UCSD-AML1 (cell line): Measurements from ENCODE around the gene TXNRD1.

Experiments used
- DNase-seq: peaks from one replicate; lab custom pipeline; 2025; ENCODE audit not compliant: unreplicated experiment; lab: John Stamatoyannopoulos, UW

Gene TXNRD1

GRCh38 chr12:104279164-104279563 is 63.6 kb downstream of the TXNRD1 start:
- DNase-seq, result no peak

GRCh38 chr12:104280111-104280510 is 64.5 kb downstream of the TXNRD1 start:
- no peak for DNase-seq

DNA sequence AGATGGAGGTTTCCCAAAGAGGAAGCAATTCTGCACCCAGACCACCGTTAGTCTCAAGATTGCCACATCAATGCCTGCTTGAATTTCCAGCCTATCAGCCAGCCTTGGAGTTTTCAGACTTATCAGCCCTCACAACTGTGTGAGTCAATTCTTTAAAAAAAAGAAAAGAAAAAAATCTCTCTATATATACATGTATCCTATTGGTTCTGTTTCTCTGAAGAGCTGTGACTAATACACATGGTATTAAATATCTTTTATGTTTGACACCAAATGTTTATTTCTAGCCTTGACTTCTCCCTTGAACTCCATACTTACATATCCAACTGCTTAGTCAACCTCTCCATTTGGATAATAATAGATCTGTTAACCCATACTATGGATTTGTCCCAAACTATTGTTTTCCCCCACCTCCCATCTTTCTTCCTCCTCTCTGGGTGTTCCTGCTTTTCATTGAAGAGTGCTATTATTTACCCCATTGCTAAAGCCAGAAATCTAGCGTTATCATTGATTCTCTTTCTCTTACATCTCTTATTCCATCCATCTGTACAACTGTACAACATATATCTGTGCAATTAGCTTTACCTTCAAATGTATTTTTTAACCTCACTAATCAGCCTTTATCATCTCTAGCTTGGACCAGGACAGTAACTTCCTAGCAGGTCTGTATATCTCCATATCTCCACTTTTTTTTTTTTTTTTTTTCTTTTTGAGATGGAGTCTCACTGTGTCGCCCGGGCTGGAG is 65.3 kb downstream of the TXNRD1 start:
- DNase-seq, result no peak

DNA sequence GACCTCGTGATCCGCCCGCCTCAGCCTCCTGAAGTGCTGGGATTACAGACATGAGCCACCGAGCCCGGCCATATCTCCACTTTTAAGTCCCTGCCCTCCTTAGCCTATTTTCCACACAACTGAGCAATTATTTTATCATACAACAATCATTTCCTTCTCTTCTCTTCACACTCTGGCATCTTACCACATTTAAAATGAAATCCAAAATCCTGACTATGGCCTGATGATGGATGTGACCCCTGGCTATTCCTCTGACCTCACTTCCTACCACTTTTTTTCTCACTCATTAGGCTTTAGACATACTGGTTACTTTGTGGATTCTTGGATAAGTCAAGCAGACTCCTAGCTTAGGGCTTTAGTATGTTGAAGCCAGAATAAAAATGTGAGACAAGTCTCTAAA is 66.1 kb downstream of the TXNRD1 start:
- DNase-seq, result no peak

GRCh38 chr12:104282109-104282508 is 66.5 kb downstream of the TXNRD1 start:
- DNase-seq, result no peak

- no peak for DNase-seq
Observed at GRCh38 chr12:104285740-104286515, 70.3 kb downstream of the TXNRD1 start.

DNA sequence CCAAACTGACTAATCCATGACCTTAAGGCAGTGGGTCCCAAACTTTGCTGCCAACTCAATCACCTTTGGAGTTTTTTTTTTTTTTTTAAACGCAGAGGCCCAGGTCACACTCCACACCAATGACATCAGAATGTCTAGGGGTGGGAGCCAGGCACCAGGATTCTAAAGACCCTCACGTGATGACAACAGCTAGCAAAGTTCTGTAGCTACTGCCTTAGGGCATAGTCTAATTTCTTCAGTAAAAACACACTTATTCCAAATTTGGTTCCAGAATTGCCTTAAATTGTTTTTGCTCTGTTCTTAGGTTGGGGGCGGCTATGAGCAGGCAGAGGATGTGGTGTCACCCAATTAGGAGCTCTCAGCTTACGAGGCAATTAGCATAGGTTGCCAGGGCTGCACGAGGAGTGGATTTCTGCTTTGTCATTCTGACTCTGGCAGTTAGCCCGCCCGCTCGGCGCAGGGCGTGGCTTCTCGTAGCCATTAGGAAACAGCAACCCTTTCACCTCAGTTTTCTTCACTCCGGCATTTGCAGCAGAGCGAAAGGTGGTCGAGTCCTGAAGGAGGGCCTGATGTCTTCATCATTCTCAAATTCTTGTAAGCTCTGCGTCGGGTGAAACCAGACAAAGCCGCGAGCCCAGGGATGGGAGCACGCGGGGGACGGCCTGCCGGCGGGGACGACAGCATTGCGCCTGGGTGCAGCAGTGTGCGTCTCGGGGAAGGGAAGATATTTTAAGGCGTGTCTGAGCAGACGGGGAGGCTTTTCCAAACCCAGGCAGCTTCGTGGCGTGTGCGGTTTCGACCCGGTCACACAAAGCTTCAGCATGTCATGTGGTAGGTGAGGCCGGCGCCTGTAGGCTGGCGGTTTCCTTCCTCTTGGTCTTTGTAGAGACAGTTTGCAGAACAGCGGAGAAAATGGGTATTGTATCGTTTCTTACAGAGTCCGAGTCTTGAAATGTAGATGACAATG is 71.2 kb downstream of the TXNRD1 start:
- peak; percentile 93 for DNase-seq

DNA sequence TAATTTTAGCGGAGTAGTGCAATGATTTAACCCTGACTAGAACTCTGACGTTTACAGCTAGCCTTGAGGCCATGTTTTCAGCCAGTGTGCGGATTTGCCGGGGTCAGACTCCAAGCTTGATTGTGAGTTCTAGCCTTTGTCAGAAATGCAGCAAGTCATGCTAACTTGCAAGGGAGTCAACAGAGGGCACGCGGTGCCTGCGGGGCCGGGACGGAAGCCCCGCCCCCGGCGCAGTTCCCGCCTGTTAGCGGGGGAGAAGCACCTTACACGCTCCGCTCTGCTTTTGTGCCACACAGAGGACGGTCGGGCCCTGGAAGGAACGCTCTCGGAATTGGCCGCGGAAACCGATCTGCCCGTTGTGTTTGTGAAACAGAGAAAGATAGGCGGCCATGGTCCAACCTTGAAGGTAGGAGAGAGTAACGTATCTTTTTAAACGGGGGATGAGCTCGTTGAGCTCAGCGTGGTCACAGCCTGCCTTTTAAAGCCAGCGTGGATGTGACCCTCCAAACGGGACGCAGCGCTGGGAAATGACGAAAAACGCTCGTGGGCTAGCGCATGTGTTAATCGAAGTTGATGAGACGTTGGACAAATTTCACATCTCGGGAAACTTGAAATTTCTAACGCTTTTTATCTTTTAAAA is 73.2 kb downstream of the TXNRD1 start:
- peak; percentile 90 for DNase-seq

- DNase-seq, result no peak
Observed at GRCh38 chr12:104290320-104290719, 74.7 kb downstream of the TXNRD1 start.

DNA sequence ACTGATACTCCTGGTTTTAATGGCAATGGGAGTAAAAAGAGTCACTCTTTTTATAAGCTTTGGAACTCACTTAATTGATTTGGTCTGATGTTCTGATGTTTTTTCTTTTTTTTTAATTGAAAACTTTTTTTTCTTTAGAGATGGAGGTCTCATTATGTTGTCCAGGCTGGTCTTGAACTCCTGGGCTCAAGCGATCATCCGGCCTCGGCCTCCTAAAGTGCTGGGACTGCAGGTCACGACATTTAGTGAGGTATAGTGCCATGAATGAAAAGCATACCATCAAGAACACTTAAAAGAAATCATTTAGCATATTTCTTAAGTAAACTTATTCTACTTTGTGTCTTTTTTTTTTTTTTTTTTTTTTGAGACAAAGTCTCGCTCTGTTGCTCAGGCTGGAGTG is 75.3 kb downstream of the TXNRD1 start:
- no peak for DNase-seq

DNA sequence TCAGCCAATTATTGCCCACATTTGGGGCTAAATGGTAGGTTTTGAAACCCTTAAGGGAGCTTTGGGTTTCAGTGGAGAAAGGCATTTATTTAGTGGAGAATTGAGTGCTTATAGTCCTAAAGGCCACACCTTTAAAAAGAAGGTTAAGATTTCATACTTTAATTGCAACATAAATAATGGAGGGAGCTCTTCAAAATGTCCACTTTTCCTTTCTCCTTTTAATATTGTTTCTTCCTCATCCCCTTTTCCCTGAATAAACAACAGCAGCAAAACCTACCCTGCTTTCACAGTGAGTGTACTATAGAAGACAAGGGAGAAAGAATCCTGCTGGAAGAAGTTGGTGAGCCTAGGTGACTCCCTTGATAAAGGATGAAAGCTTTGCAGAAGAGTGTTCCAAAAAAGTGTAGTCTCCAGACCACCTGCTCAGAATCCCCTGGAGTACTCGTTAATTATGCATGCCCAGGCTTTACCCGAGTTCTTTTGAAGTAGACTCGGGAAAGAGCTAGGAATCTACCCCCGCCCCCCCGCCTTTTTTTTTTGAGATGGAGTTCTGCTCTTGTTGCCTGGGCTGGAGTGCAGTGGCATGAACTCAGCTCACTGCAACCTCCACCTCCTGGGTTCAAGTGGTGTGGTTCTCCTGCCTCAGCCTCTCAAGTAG is 76.4 kb downstream of the TXNRD1 start:
- no peak for DNase-seq

DNA sequence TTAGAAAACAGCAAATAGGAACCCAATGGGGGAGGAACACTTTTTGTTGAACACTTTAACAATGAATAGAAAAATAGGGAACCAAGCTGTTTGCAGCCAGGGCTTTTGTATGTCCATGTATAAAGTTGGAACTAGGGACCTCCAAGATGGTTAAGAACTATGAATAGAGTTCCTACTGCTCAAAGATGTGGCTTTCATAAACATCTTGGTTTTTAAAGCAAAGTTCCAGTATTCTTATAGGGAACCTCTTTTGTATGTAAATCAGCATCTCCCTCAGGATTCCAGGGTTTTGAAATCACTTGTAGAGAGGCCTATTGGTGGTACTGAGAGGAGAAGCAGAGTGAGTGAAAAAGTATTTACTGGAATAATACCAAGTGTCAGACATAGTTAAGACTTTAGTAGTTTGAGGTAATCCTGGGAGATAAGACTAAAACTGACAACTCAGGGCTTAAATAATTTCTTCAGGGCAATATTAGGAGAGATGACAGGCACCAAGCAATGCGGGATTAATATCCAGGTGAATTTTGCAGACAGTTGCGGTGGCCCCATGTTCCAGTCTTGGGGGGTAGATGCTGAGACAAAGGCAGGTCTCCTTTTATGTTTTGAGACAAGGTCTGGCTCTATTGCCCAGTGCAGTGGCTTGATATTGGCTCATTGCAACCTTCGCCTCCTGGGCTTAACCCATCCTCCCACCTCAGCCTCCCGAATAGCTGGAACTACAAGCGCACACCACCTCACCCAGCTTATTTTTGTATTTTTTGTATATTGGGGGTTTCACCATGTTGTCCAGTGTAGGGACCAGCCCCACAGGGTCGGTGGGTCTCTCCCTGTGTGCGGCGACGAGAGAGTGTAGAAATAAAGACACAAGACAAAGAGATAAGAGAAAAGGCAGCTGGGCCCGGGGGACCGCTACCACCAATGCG is 77.6 kb downstream of the TXNRD1 start:
- no peak for DNase-seq

GRCh38 chr12:104294158-104294859 is 78.7 kb downstream of the TXNRD1 start:
- DNase-seq, result peak; percentile 40

GRCh38 chr12:104294927-104295668 is 79.5 kb downstream of the TXNRD1 start:
- DNase-seq, result no peak

DNA sequence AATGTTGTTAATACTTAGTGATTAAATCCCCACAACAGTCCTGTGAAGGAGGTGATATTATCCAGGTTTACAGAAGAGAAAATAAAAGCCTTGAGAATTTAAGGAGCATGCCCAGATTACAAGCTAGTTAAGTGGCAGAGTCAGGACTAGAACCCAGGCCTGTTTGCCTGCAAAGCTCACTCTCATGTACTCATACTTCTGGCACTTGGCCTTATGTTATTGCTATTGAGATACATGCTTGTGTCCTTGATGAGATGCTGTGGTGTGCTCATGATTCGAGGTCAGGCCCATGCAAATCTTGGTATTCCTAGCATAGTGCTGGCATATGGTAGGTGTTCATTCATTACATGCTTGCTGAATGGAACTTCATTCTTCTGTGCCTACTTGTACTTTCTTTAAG is 80.4 kb downstream of the TXNRD1 start:
- no peak for DNase-seq

- DNase-seq, result no peak
Observed at GRCh38 chr12:104296718-104297117, 81.1 kb downstream of the TXNRD1 start.

GRCh38 chr12:104297477-104298113 is 82.0 kb downstream of the TXNRD1 start:
- no peak for DNase-seq
